ENCODE measurements around the gene WHRN. TPM values are rescaled to one million over a fixed set of nuclear protein-coding genes. Genes with fewer than 3 reads are reported as not detected.

WHRN gene
- polyA plus RNA-seq, 4 donors, result 7.5 to 10.6 (median 9.5) TPM

- peak in 3 of 4 donors; percentile 65 to 75 (median 67) for DNase-seq (ENCODE audit: low read depth in 4 of 4, low spot score in 3 of 4)
These were observed 99.8 kb downstream of the WHRN start for GRCh38 chr9:114405294-114406034.

- DNase-seq (ENCODE audit: low read depth in 4 of 4, low spot score in 3 of 4), result no peak
These were observed 100.7 kb downstream of the WHRN start for GRCh38 chr9:114404531-114404930.

GRCh38 chr9:114403153-114403756 lies 102.0 kb downstream of the WHRN start:
- no peak for DNase-seq (ENCODE audit: low read depth in 4 of 4, low spot score in 3 of 4)

GRCh38 chr9:114401344-114401743 lies 103.9 kb downstream of the WHRN start:
- no peak for DNase-seq (ENCODE audit: low read depth in 4 of 4, low spot score in 3 of 4)

GRCh38 chr9:114400772-114401171 lies 104.5 kb downstream of the WHRN start:
- no peak for DNase-seq (ENCODE audit: low read depth in 4 of 4, low spot score in 3 of 4)

- no peak for DNase-seq (ENCODE audit: low read depth in 4 of 4, low spot score in 3 of 4)
These were observed 105.1 kb downstream of the WHRN start for GRCh38 chr9:114400219-114400618.

- no peak for DNase-seq (ENCODE audit: low read depth in 4 of 4, low spot score in 3 of 4)
These were observed 105.9 kb downstream of the WHRN start for GRCh38 chr9:114399381-114399780.

- DNase-seq (ENCODE audit: low read depth in 4 of 4, low spot score in 3 of 4), result peak; percentile 80 to 89 (median 84)
These were observed 107.2 kb downstream of the WHRN start for GRCh38 chr9:114397848-114398605.

- no peak for DNase-seq (ENCODE audit: low read depth in 4 of 4, low spot score in 3 of 4)
These were observed 107.9 kb downstream of the WHRN start for GRCh38 chr9:114397219-114397847.

GRCh38 chr9:114396558-114397218 lies 108.6 kb downstream of the WHRN start:
- DNase-seq (ENCODE audit: low read depth in 4 of 4, low spot score in 3 of 4), result no peak

GRCh38 chr9:114395768-114396167 lies 109.5 kb downstream of the WHRN start:
- DNase-seq (ENCODE audit: low read depth in 4 of 4, low spot score in 3 of 4), result no peak

- no peak for DNase-seq (ENCODE audit: low read depth in 4 of 4, low spot score in 3 of 4)
These were observed 110.0 kb downstream of the WHRN start for GRCh38 chr9:114395334-114395617.

GRCh38 chr9:114394523-114395333 lies 110.5 kb downstream of the WHRN start:
- DNase-seq (ENCODE audit: low read depth in 4 of 4, low spot score in 3 of 4), result no peak

- no peak for DNase-seq (ENCODE audit: low read depth in 4 of 4, low spot score in 3 of 4)
These were observed 112.5 kb downstream of the WHRN start for GRCh38 chr9:114392749-114393112.

GRCh38 chr9:114390952-114391351 lies 114.3 kb downstream of the WHRN start:
- DNase-seq (ENCODE audit: low read depth in 4 of 4, low spot score in 3 of 4), result no peak

GRCh38 chr9:114389612-114390368 lies 115.5 kb downstream of the WHRN start:
- DNase-seq (ENCODE audit: low read depth in 4 of 4, low spot score in 3 of 4), result no peak

- no peak for DNase-seq (ENCODE audit: low read depth in 4 of 4, low spot score in 3 of 4)
These were observed 116.4 kb downstream of the WHRN start for GRCh38 chr9:114388764-114389375.

- DNase-seq (ENCODE audit: low read depth in 4 of 4, low spot score in 3 of 4), result no peak
These were observed 117.0 kb downstream of the WHRN start for GRCh38 chr9:114388357-114388682.
